ENCODE results near the gene JADE2.
"Not testable (repeated sequence)": the region's sequence is repeated elsewhere in the genome, so short reads cannot be mapped to it uniquely, and the experiment has no call there.

The JADE2 gene

DNA sequence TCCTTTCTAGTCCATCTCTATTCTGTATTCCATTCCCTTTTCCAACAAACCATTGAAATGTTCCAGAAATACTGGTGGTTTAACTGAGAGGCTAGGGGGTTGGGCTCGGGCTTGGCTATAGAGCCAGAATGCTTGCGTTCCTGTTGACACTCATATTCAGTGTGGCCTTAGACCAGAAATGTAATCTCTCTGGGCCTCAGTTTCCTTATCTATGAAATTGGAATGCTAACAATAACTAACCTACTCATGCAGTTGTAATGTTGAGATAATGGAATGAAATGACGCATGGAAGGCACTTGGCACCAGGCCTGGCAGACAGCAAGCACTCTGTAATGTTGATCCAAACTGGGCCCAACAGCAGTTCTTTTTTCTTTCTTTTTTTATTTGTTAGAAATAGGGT, 26.8 kb downstream of the JADE2 start:
- peak; percentile 84 for DNase-seq (ENCODE audit: low read depth)

DNA sequence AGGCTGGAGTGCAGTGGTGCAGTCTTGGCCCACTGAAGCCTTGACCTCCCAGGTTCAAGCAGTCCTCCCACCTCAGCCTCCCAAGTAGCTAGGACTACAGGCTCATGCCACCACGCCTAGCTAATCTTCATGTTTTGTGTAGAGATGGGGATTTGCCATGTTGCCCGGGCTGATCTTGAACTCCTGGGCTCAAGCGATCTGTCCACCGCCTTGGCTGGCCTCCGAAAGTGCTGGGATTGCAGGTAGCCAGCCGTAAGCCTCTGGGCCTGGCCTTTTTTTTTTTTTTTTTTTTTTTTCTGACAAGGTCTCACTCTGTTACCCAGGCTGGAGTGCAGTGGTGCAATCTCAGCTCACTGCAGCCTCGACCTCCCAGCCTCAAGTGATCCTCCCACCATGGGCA, 27.2 kb downstream of the JADE2 start:
- not testable (repeated sequence) for DNase-seq (ENCODE audit: low read depth)

DNA sequence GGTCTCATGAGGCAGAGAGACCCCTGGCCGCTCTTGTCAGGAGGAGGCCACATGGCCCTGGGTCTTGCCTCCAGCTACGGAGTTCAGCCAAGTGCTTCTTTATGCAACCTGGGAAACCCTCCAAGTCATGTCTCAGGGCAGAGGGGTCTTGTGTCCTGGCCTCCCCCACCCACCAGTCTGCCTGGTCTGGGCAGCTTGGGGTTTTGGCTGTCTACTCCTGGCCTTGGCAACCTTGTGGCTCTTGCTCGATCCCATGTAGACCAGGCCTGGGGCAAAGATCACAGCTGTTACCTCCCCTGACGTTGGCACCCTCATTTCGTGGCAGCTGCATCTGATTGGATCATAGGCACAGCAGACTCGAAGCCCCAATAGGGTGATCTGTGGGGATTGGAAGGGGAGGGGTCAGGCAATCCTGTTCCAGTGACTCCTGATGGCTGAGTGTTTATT, 28.4 kb downstream of the JADE2 start:
- no peak for DNase-seq (ENCODE audit: low read depth)

DNA sequence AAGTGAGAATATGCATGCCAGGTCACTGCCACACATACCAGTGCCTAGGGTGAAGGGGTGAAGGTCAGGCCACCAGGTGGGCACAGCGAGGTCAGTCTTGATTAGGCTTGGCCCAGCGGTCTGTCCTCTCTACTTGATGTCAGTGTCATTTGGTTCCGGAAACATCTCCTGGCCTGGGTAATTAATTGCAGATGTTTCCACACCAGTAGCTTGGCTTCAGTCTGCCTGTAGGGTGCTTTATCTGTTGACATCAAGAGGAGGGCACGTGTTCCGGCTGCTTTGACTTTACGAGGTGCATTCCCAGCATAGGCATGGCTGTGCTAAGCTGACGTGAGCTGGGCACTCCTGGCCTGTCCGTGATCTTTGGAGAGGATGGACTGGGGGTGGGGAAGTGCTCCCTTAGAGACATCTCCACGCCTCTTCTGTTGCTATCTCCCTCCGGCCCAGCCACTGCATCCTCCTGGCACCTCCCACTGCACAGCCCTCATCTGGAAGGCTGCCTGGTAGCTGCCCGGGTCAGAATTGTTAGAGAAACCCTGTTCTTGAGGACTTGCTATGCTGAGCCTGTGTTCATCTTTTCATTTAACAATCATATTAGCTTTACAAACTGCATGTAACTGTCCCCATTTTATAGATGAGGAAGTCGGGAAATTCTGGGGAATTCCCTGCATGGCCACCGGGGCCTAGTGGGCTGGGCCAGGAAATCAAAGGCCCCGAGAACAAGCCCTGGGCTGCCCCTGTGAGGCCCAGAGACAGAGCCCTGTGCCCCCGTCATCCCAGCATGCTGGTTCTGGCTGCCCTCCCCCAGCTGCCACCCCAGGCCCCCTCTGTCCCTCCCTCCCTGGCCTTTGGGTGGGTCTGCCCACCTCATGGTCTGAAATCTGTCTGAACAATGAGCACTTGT, 29.1 kb downstream of the JADE2 start:
- no peak for DNase-seq (ENCODE audit: low read depth)

DNA sequence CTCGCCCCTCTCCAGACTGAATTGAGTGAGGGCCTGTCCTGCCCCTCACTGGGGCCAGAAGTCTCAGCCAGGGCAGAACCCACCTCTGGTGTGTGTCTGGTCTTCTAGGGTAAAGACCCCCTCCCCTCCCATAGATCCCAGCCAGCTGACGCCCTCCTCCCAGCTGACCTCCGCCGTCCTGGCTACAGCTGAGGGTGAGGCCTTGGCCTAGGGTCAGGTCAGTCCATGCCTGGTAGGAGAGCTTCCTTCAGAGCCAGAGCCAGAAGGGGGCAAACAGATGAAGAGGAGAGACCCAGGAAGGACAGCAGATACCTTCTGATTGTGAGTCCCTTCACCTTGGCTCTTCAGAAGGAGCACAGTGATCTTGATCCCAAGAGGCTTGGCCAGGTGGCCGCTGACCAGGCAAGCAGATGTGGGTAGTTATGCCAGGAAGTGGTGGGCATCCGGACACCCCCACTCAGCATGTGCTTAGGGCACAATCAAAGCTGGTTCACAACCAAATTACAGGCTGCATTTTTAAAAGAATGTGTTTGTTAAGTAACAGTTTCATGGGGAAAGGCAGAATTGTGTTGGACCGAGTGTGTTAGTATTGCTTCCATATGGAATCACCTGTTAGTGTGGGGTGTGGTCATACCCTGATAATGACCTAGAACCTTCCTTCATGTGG, 29.9 kb downstream of the JADE2 start:
- DNase-seq (ENCODE audit: low read depth) = no peak

DNA sequence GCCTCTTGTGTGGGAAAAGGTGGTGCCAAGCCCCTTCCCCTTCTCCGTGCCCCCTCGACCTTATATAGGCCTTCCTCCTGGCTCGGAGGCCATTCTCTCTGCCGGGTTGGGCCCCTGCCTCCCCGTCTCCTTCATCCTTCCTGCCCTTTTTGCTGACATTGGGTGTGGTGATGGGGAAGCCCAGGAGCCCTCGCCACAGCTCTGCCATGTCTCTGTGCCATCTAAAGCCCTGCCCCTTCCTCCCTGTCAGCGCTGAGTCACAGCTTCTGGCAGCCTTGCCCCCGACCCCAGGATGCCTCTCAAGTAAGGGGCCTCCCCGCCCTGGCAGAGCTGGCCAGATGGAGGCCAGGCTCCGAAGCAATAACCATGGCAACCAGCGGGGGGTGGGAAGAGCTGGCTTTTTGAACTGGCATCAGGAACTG, 30.4 kb downstream of the JADE2 start:
- DNase-seq (ENCODE audit: low read depth) = peak; percentile 78

DNA sequence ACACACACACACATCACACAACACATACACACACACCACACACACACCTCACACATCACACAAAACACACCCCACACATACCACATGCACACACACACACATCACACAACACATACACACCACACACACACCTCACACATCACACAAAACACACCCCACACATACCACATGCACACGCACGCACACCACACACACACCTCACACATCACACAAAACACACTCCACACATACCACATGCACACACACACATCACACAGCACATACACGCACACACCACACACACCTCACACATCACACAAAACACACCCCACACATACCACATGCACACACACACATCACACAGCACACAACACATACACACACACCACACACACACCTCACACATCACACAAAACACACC, 31.1 kb downstream of the JADE2 start:
- not testable (repeated sequence) for DNase-seq (ENCODE audit: low read depth)

DNA sequence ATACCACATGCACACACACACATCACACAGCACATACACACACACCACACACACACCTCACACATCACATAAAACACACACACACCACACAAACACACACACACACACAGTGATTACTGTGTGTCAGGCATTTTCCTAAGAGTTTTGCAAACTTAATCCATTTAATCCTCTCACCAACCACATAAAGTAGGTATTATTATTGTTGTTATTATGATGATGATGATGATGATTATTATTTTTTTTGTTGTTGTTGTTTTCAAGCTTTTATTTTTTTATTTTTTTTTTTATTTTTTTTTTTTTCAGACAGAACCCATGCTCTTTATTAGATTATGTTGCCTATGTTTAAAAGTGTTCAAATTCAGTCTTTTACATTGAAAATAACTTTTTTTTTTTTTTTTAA, 31.5 kb downstream of the JADE2 start:
- DNase-seq (ENCODE audit: low read depth) = no peak

DNA sequence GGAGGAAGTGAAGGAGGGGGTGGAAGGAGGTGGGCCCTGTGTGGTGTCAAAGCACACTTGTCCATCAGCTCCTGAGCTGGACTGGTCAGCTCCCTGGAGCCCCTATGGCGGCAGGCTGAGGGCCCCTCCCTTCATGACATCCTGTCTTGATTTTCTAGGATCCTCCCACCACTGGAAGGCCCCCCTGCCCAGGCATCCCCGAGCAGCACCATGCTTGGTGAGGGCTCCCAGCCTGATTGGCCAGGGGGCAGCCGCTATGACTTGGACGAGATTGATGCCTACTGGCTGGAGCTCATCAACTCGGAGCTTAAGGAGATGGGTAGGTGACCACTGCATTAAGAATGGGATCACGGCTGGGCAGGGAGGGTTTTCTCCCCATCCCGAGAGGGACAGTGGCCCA, 34.2 kb downstream of the JADE2 start:
- DNase-seq (ENCODE audit: low read depth) = no peak

DNA sequence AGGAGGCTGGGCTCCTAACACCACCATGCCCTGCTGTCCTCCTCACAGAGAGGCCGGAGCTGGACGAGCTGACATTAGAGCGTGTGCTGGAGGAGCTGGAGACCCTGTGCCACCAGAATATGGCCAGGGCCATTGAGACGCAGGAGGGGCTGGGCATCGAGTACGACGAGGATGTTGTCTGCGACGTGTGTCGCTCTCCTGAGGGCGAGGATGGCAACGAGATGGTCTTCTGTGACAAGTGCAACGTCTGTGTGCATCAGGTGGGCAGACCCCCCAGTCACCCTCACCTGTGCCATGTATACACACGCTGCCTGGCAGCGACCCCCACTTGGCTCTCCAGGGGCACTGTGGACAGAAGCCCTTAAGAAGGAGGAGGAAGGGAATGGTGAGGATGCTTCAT, 35.2 kb downstream of the JADE2 start:
- no peak for DNase-seq (ENCODE audit: low read depth)

DNA sequence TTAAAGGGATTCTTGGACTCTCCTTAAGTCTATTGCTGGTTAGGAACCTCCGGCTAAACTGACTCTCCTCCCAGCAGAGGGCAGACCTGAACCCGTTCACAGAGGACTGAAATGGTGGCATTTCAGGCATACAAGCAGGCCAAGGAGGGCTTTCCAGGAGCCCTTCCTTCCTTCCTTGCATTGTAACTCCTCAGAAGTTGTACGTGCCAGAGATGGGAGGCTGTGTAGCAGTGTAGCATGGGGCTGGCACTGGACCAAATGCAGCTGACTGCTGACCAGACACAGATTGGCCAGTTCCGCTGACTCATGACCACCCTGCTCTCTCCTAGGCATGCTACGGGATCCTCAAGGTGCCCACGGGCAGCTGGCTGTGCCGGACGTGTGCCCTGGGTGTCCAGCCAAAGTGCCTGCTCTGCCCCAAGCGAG, 36.4 kb downstream of the JADE2 start:
- no peak for DNase-seq (ENCODE audit: low read depth)

DNA sequence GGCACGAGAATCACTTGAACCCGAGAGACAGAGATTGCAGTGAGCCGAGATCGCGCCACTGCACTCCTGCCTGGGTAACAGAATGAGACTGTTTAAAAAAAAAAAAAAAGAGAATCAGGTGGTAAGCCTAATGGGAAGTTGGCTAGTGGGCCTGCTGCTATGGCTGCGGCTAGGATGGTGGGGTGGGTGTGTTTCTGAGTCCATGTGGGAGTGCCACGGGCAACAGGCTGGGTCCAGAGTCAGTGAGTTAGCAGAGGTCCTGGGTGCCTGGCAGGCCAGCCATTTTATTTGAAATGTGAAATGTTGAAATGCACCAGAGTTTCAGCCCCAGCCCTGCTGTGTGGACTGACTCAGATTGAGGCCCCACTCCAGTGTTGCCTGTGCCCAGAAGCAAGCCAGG, 37.8 kb downstream of the JADE2 start:
- no peak for DNase-seq (ENCODE audit: low read depth)

DNA sequence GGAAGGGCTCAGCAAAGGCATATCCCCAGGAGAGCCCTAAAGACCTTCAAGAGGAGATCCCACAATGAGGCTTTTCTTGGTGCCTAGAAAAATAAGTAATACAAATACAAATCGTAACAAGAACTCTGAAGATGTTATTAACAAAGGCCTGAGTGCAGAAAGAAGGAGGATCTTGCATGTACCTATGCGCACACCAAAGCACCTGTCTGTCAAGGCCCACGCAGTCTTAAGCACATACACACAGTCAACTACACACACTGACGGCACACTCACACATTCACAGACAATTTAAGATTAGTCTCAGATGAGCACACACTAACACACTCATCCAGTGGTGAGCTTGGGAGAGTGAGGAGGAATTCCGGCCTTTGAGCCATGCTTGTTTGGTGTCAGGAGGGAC, 38.5 kb downstream of the JADE2 start:
- no peak for DNase-seq (ENCODE audit: low read depth)

DNA sequence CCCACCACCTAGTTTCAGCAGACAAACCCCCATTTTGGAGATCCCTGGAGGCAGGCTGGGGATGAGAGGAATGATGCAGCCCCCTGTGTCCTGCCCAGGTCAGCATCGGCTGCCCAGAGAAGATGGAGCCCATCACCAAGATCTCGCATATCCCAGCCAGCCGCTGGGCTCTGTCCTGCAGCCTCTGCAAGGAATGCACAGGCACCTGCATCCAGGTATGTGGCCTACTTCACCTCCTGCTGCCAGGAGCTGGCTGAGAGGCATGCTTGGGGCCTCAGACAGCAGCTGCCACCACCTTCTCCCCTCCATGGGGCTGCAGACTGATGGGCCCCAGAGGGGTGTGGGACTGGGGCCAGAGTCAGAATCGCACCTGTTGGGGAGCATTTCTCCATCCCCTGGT, 38.9 kb downstream of the JADE2 start:
- no peak for DNase-seq (ENCODE audit: low read depth)

DNA sequence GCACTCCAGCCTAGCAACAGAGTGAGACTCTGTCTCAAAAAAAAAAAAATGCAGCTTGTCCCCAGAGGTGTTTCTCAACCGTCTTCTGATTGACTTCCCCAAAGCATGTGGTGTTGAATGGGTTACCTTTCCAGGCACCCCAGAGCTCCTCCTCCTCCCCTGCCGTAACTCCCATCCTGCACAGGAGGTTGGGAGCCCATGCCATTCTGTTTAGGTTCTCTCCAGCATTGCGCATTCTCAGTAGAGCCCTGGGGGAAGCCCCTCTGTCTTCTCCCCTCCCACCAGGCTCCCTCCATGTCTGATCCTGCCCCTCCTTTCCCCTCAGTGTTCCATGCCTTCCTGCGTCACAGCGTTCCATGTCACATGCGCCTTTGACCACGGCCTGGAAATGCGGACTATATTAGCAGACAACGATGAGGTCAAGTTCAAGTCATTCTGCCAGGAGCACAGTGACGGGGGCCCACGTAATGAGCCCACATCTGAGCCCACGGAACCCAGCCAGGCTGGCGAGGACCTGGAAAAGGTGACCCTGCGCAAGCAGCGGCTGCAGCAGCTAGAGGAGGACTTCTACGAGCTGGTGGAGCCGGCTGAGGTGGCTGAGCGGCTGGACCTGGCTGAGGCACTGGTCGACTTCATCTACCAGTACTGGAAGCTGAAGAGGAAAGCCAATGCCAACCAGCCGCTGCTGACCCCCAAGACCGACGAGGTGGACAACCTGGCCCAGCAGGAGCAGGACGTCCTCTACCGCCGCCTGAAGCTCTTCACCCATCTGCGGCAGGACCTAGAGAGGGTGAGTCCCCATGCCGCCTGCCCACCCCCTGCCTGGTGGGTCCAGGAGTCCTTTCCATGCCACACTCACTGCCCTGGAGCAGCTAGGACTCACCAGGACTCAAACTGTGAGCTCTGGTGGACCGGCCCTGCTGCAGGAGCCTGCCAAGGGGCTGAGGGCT, 40.6 kb downstream of the JADE2 start:
- no peak for DNase-seq (ENCODE audit: low read depth)

DNA sequence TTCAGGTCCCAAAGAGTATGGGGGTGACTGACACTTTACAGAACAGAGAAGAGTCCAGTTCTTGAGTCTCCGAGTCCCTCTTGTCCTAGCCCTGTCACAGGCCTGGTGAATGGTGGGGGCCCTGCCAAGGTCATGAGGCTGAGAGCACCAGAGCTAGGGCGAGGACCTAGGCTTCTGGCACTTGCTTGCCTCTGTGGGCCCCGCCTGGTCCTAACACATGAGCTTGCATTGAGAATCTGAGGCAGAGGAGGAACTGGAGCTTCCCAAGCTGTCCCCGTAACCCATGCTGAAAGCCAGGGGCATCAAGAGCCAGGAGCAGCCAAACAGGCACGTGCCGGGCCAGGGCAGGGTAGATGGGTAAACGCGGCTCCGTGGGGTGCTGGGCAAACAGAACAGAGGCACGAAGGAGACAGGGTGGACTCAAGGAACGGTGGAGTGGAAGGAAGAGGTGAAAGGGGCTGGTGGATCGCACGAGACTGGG, 41.3 kb downstream of the JADE2 start:
- no peak for DNase-seq (ENCODE audit: low read depth)

DNA sequence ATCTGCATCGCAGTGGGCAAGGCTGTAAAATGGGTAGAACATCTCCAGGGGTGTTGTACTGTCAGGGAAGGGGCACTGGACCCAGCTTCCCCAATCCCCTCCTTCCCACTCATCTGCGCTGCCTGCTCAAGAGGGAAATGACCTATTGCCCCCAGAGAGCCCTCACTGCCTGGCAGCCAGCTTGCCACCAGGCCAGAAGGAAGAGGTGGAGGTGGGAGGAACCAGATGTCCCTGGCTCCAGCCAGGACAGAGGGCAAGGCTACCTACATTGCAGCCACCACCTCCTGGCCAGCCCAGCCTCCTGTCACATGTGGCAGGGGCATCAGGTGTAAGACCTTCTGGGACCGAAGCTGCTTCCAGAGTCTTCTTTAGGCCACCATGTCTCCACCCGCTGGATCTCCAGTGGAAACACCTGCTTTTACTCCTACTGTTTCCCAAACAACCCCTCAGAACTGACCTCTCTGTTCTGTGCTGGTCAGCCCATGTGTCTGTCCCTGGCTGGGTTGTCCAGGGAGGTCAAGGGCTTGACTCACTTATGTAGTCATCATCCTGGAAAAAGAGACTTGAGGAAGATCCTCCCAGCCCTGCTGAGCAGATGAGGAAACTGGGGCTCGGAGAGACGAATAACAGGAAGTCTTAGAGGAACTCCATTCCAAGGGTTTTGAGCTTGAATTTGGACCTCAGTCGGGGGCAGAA, 42.3 kb downstream of the JADE2 start:
- DNase-seq (ENCODE audit: low read depth) = no peak

DNA sequence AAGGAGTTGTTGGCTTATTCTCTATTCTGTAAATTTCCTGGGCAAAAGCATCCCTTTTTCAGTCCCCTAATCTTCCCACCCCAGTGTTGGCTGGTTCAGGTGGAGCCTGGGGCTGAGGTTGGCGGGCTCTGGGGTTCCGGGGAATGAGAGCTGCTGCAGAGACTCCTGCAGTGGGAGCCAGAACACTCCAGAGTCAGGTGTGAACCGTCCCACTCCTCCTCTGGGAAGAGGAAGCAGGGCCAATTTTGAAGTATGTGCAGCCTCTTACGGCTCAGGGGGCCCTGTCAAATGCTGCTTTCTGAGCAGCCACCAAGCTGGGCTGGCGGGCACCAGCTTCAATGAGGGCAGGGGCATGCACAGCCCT, 42.8 kb downstream of the JADE2 start:
- no peak for DNase-seq (ENCODE audit: low read depth)

DNA sequence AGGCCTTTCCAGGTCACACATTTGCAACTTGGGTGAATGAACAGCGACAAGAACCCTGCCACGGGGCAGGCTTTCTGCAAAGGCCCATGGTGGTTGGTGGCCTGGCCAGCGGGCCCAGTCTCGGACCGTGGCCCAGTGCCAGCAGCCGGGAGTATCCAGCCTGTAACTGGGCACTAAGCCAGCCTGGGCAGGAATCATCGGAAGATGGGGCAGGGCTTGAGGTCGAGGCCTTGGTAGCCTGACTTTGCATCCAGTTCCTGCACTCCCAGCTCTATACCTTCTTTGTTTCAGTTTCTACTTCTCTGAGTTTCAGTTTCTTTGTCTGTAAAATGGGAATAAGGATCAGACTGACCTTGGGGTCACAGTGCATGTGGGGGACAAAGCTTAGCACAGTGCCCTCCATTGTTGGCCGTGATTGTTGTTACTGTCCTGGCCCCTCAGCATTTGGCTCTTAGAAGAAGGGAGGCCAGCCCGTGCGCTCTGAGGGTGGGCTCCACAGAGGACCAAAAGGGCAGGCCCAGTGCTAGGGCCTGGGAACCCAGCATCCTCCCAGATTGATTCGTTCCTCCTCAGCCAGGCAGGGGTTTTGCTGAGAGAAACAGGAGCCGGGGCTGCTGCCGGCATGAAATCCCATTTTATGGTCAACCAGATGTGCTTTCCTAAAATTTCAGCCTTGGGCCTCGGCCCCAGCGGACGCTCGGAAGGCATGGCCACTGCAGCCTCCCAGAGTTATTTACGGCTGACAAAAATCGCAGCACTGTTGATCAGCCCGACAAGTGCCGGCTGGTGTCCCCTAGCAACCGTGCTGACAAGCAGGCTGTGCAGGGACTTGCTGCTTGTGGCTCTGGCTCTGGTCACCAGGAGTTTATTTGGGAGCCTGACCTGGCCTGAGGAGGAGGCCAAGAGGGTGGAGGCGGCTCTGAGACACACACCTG, 43.6 kb downstream of the JADE2 start:
- DNase-seq (ENCODE audit: low read depth) = no peak

DNA sequence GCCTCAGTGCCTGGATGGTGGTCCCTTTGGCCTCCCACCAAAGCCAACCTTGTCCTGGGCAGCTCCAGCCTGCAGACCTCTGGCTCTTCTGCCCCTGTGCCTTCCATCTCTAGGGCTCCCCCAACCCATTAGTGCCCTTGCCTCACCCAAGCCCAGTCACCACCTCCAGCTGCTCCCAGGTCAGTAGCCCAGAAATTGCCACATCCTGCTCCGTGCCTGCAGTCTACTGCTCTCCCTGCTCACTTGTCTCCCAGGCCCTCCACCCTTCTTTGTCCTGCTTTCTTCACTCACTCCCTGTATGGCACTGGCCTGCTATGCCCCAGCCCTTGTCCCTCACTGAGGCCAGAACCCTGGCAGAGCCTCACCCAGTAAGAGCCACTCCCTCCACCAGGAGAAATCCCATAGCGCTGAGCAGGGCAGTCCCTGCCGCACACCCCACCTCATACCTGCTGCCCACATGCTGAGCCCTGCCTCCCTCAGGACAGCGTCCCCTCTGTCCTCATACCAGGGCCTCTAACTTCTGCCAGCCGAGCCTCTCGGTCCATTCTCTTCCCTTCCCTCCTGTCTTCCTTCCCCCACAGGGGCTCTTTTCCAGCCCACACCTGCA, 44.4 kb downstream of the JADE2 start:
- DNase-seq (ENCODE audit: low read depth) = no peak

Data from HS-27A (cell line).